SKM-1 treated with dmso at 0.1 percent for 144 hours (cell line): ENCODE data around the gene GYS2.

Experiments
- DNase-seq: peaks from one replicate; lab custom pipeline; 2025; ENCODE audit not compliant: unreplicated experiment; lab: John Stamatoyannopoulos, UW

Gene GYS2

DNA sequence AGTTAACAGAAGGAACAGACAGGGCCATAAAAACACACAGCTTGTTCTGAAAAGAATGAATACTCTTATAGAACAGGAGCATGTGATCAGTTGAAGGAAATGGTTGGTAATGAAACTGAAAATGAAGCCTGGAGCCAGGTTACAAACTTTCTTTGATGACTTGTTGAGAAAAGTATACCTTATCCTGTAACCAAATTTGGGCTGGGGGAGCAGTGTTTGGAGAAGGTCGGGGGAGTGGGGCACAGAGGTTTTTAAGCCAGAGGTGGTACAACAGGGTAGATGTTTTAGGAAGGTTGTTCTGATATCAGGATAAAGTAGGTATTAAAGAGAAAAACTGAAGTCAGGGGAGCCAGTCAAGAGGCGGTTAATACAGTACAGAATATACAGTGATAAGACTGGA lies 94.9 kb downstream of the GYS2 start:
- DNase-seq = no peak

DNA sequence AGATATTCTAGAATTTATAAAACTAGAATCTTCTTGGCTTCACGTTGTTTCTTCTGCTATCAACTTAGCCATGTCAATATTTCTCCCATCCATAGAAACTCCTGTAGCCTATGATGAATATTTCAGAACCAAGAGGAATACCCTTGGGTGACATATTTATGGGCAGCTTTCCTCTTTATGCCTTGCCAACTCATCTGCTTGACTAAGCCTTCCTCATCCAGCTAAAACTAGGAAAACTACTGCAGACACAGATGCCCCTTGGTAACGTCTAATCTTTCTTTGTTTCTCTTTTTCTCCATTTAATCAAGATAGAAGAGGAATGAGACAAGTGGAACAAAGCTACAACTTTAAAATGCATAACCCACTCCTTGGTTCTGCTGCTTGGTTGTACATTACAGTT lies 96.8 kb downstream of the GYS2 start:
- DNase-seq = no peak

DNA sequence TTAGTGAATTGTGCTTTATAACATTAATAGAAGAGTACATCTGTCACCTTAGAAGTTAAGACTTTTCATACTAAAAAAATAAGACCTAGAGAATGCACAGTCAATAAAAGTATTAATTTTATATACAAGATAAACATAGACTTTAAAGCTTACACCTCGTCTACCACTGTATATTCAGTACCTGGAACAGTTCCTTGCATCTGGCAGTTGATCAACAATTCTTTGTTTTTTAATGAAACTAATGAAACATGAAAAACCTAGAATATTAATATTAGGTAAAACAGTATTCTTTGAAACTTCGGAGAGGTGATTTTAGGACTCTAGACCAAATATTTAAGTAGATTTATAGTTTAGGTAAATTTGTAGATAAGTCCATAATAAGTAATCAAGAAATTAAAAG lies 98.8 kb downstream of the GYS2 start:
- no peak for DNase-seq

DNA sequence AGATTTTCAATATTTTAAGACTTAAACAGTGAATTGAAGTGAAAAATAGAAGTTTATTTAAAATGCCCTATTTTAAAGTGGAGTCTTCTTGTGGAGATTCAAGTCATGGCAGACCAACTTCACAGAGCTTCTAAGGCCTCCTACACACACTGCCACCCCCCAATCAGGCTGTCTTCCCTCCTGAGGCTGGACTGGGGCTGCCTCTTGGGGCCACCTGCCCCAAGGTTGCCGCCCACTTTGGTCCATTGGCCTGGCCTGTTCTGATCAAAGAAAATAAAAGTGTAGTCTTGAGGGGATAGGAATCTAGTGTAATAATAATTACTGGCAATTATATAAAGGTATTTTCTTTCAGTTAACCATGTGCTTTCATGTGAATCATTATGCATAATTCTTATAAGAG lies 101.8 kb downstream of the GYS2 start:
- no peak for DNase-seq

DNA sequence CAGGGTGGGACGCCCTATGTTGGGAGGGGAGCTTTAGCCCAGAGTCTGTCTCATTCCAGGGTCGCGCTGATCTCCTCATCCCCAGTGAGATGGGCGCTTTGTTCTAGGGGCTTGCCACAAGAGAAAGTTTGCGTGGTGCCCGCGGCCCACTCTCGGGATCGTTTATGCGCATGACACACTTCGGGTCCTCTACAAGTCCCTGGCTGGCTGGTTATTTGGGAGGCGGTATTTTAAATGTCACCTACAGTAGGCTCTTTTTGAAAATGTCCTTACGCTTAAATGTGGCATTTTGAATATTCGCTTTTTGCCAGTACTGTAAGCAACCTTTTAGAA lies 102.5 kb downstream of the GYS2 start:
- no peak for DNase-seq

DNA sequence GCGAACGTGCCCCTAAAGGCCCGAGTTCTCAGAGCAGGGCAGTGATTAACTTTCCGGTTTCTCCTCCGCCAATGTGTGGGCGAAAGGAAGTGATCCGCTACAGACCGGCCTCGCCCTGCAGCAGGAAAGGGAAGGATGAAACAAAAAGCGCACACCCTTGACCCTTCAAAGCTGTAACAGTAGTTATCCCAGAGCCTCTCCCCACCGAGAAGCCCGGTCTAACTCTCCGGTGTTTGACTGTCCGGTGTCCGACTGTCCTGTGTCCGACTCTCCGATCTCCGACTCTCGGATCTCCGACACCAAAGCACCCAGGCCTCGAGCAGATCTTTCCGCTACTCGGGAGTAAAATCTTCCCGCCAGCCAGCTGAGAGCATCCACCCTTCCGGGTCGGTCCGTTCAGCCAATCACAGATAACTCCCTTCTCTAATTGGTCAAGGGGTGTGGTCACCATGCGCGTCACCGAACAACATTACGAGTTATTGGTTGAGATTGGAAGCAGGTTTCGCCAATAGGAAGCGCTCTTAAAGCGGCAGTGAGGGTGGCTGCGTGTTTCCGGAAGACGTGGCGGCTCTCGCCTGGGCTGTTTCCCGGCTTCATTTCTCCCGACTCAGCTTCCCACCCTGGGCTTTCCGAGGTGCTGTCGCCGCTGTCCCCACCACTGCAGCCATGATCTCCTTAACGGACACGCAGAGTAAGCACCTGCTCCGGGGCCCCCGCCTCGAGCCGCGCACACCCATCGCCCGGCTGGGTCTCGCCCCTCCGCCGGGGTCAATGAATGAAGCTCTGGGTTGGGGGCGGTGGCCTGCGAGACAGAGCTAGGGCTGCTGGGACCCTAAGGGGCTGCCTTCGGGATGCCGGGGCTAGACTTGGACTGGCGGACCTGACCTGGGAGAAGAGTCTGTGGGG lies 103.1 kb downstream of the GYS2 start, which contains the start of the genes GOLT1B and RECQL:
GOLT1B (plus strand) TSS at position 532 of the 906 bp plus-strand sequence; CDS start at position 667, 135 bp downstream.
RECQL (minus strand) TSS at position 378 of the 906 bp plus-strand sequence. CDS start 2,065 bp downstream, outside the sequence.
- peak; percentile 89 for DNase-seq

DNA sequence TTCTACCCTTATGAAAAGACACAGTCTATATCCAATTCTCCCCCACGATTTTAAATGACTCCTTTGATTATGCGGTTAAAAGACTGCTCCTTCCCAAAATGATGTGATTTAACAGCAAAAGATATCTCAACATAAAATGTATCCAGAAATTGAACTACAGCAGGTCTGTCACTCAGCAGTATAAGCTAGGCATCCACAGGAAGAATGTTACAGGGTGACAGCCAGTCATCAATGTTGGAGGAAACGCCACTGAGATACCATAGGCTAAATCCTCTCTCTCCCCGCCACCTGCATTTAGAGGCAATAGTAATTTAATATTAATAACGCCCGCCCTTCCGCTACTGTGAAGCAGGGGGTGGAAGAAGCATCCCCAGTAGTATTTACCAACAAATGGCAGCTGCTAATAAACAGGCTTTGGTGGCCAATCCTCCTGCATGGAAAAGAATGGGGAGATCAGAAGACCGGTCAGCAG lies 103.8 kb downstream of the GYS2 start:
- no peak for DNase-seq

DNA sequence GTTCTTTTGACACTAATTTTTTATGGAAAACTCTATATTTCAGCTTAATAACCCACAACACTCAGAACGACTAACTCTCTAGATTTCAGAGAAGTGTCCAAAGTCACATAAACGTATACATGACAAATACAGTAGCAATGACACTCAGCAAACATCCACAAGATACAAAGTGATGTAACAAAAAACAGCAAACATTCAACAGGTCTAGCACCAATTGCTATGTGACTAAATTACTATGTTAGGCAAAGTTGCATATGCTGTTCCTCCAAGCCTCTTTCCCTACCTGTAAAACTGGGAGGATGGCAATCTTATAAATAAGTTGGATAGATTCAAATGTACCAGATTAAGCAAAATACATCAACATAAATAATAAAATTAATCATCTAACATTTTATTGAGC lies 104.9 kb downstream of the GYS2 start:
- no peak for DNase-seq
